Measurements from ENCODE around the gene PCDH9.
A peak's percentile ranks its signal among the peaks of the same experiment; 100 is the strongest.

The PCDH9 gene

GRCh38 chr13:66927562-66927961, 302.6 kb downstream of the PCDH9 start:
- no peak overlapping the region for H3K4me3 ChIP-seq (ENCODE audit: low read depth, low read length)
- TF ChIP-seq CTCF (IDR thresholded peaks at IDR 0.05; ENCODE audit: low read depth, low read length), result no peak

- TF ChIP-seq CTCF (IDR thresholded peaks at IDR 0.05; ENCODE audit: low read depth, low read length), result no peak
- H3K4me3 ChIP-seq (ENCODE audit: low read depth, low read length), result no peak overlapping the region
These were observed 303.1 kb downstream of the PCDH9 start for GRCh38 chr13:66926851-66927524.

- no peak for TF ChIP-seq CTCF (IDR thresholded peaks at IDR 0.05; ENCODE audit: low read depth, low read length)
- no peak overlapping the region for H3K4me3 ChIP-seq (ENCODE audit: low read depth, low read length)
These were observed 303.8 kb downstream of the PCDH9 start for GRCh38 chr13:66926200-66926850.

- no peak for TF ChIP-seq CTCF (IDR thresholded peaks at IDR 0.05; ENCODE audit: low read depth, low read length)
These were observed 307.7 kb downstream of the PCDH9 start for GRCh38 chr13:66922444-66922843.

GRCh38 chr13:66921437-66921836, 308.7 kb downstream of the PCDH9 start:
- TF ChIP-seq CTCF (IDR thresholded peaks at IDR 0.05; ENCODE audit: low read depth, low read length), result no peak

More at GRCh38 chr13:66922444-66922843, 307.7 kb downstream of the PCDH9 start:
- H3K4me3 ChIP-seq (ENCODE audit: low read depth, low read length), result no peak overlapping the region

GRCh38 chr13:66915596-66916185, 314.4 kb downstream of the PCDH9 start:
- 0 out of 2 replicates have a peak overlapping the region, but pooled peaks have one; percentile 11 for H3K4me3 ChIP-seq (ENCODE audit: low read depth, low read length)
- no peak for TF ChIP-seq CTCF (IDR thresholded peaks at IDR 0.05; ENCODE audit: low read depth, low read length)

More at GRCh38 chr13:66921437-66921836, 308.7 kb downstream of the PCDH9 start:
- H3K4me3 ChIP-seq (ENCODE audit: low read depth, low read length), result no peak overlapping the region

- TF ChIP-seq CTCF (IDR thresholded peaks at IDR 0.05; ENCODE audit: low read depth, low read length), result no peak
- no peak overlapping the region for H3K4me3 ChIP-seq (ENCODE audit: low read depth, low read length)
These were observed 316.0 kb downstream of the PCDH9 start for GRCh38 chr13:66914155-66914554.
